Measurements from ENCODE around the gene DGKI.

DNA sequence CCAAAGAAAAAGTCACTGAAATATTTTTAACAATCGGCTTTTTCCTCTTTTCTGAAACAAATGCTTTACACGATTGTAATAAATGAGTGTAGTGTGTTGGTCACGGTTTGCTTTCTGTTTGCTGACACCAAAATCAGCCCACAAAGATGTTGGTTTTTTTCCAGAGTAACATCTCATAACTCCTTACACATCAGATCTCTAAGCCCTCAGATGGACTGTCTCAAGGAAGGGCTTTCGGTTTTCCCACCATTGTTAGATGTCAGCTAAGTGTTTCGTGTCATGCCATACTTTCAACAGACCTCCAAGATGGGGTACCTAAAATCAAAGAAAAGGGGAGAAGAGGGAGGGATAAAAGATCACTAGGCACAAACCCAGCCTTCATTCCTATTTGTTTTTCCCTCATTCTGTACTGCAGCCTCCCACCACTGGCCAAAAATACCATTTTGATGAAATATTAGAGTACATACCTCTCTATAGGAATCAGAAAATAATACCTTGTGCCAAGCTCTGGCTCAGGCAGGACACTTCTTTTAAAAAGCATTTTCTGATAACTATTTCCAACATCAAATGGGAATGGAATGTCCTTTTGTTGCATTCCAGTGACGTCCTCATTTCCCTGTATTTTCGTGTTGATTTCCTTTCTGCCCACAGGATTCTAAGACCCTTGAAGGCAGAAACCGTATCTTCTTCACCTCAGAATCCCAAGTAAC, 159.1 kb downstream of the DGKI start:
- TF ChIP-seq, protein P1, sequence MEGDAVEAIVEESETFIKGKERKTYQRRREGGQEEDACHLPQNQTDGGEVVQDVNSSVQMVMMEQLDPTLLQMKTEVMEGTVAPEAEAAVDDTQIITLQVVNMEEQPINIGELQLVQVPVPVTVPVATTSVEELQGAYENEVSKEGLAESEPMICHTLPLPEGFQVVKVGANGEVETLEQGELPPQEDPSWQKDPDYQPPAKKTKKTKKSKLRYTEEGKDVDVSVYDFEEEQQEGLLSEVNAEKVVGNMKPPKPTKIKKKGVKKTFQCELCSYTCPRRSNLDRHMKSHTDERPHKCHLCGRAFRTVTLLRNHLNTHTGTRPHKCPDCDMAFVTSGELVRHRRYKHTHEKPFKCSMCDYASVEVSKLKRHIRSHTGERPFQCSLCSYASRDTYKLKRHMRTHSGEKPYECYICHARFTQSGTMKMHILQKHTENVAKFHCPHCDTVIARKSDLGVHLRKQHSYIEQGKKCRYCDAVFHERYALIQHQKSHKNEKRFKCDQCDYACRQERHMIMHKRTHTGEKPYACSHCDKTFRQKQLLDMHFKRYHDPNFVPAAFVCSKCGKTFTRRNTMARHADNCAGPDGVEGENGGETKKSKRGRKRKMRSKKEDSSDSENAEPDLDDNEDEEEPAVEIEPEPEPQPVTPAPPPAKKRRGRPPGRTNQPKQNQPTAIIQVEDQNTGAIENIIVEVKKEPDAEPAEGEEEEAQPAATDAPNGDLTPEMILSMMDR (conservative IDR thresholded peaks at IDR 0.05; ENCODE audit: low read length), result no peak
- TF ChIP-seq EZH2phosphoT487 (IDR thresholded peaks at IDR 0.05; ENCODE audit: borderline replicate concordance, low read depth, low read length), result no peak
